ENCODE measurements around the gene SERINC4.

SERINC4 gene

GRCh38 chr15:43792761-43793476 lies 7.1 kb downstream of the SERINC4 start:
- TF ChIP-seq CTCF (IDR thresholded peaks at IDR 0.05; ENCODE audit: low read depth, low read length), result no peak
- Histone ChIP-seq H3K36me3 (peaks cover 50% of the 10 kb centered on the region), H3K27ac (peak overlapping the region; percentile 95), H3K27me3 (ENCODE audit: insufficient read depth, low read depth, severe bottlenecking) (no peaks in the 10 kb centered on the region), H3K4me3 (ENCODE audit: low read depth, low read length) (peak overlapping the region; percentile 94), H3K9me3 (ENCODE audit: severe bottlenecking) (peaks cover 5% of the 10 kb centered on the region)
- no peak for DNase-seq

GRCh38 chr15:43791993-43792760 lies 7.8 kb downstream of the SERINC4 start, which contains the start of gene SERF2:
SERF2 (plus strand) TSS chr15:43792320; CDS start chr15:43792377, 57 bp downstream.
- Histone ChIP-seq H3K27ac (peak within 1 kb of the TSS; percentile 95), H3K4me3 (ENCODE audit: low read depth, low read length) (peak within 1 kb of the TSS; percentile 94), H3K27me3 (ENCODE audit: insufficient read depth, low read depth, severe bottlenecking) (no peaks in the 10 kb centered on the region), H3K36me3 (peaks cover 50% of the 10 kb centered on the region), H3K9me3 (ENCODE audit: severe bottlenecking) (peaks cover 5% of the 10 kb centered on the region)
- no peak for TF ChIP-seq CTCF (IDR thresholded peaks at IDR 0.05; ENCODE audit: low read depth, low read length)
- DNase-seq, result peak; percentile 100

- H3K36me3 ChIP-seq, result peaks cover 22% of the 10 kb centered on the region
- peaks cover 8% of the 10 kb centered on the region for H3K9me3 ChIP-seq (ENCODE audit: severe bottlenecking)
- no peak overlapping the region for H3K4me3 ChIP-seq (ENCODE audit: low read depth, low read length)
- H3K27me3 ChIP-seq (ENCODE audit: insufficient read depth, low read depth, severe bottlenecking), result no peaks in the 10 kb centered on the region
- TF ChIP-seq CTCF (IDR thresholded peaks at IDR 0.05; ENCODE audit: low read depth, low read length), result no peak
- no peak for DNase-seq
- peak overlapping the region; percentile 7; the same call in 1 of the 2 replicates for H3K27ac ChIP-seq
These were observed 10.6 kb downstream of the SERINC4 start for GRCh38 chr15:43789409-43789808.

GRCh38 chr15:43779016-43779415 lies 21.0 kb downstream of the SERINC4 start:
- no peaks in the 10 kb centered on the region for H3K27me3 ChIP-seq (ENCODE audit: insufficient read depth, low read depth, severe bottlenecking)
- DNase-seq, result no peak
- no peak overlapping the region for H3K4me3 ChIP-seq (ENCODE audit: low read depth, low read length)
- no peak overlapping the region for H3K27ac ChIP-seq
- no peak for TF ChIP-seq CTCF (IDR thresholded peaks at IDR 0.05; ENCODE audit: low read depth, low read length)
- peaks cover 2% of the 10 kb centered on the region for H3K36me3 ChIP-seq
- H3K9me3 ChIP-seq (ENCODE audit: severe bottlenecking), result no peaks in the 10 kb centered on the region

- Histone ChIP-seq H3K36me3 (peaks cover 18% of the 10 kb centered on the region), H3K4me3 (ENCODE audit: low read depth, low read length) (no peak overlapping the region), H3K27me3 (ENCODE audit: insufficient read depth, low read depth, severe bottlenecking) (no peaks in the 10 kb centered on the region), H3K9me3 (ENCODE audit: severe bottlenecking) (no peaks in the 10 kb centered on the region), H3K27ac (no peak overlapping the region)
- TF ChIP-seq CTCF (IDR thresholded peaks at IDR 0.05; ENCODE audit: low read depth, low read length), result 0 out of 2 replicates have a peak, but pooled peaks have one; percentile 15
- DNase-seq, result no peak
These were observed 22.6 kb downstream of the SERINC4 start for GRCh38 chr15:43777267-43777914.

Measured in WERI-Rb-1 (cell line).